ENCODE results near the gene MBD6. TPM values are rescaled to one million over a fixed set of nuclear protein-coding genes. Genes with fewer than 3 reads are reported as not detected.
"Not testable (repeated sequence)": the region's sequence is repeated elsewhere in the genome, so short reads cannot be mapped to it uniquely, and the experiment has no call there.

Gene MBD6
- total and polyA plus RNA-seq, 7 donors, result 11.6 to 52.9 (median 29.5) TPM

GRCh38 chr12:57515408-57515933 is 7.2 kb upstream of the MBD6 start:
- intact Hi-C loops (cut with DNase I), result no loop called here
- DNase-seq (no peak), ATAC-seq (no peak)
- Histone ChIP-seq H3K4me3 (no peak overlapping the region), H3K9me3 (no peaks in the 10 kb centered on the region), H3K27me3 (ENCODE audit: insufficient read depth in 3 of 3, low read length in 2 of 3) (no peaks in the 10 kb centered on the region), H3K36me3 (ENCODE audit: insufficient read depth in 1 of 2, low read depth in 1 of 2) (peaks cover 15 to 77% of the 10 kb centered on the region in 2 donors), H3K4me1 (peaks cover 25% of the 10 kb centered on the region), H3K27ac (peak overlapping the region; percentile 46)
- TF ChIP-seq CTCF (IDR thresholded peaks at IDR 0.05), result no peak
- WGBS, 3 donors, result 58 to 77% (median 68%) methylated on average over 3 of the region's 3 CpGs

- peaks cover 15 to 71% of the 10 kb centered on the region in 2 donors for H3K36me3 ChIP-seq (ENCODE audit: insufficient read depth in 1 of 2, low read depth in 1 of 2)
- peak overlapping the region; percentile 100 for H3K27ac ChIP-seq
- 76 to 86% (median 79%) methylated on average over 11 of the region's 11 CpGs for WGBS, 3 donors
- no peaks in the 10 kb centered on the region for H3K27me3 ChIP-seq (ENCODE audit: insufficient read depth in 3 of 3, low read length in 2 of 3)
- H3K4me1 ChIP-seq, result peaks cover 28% of the 10 kb centered on the region
- ATAC-seq (no peak), DNase-seq (no peak)
- no peak for TF ChIP-seq CTCF (IDR thresholded peaks at IDR 0.05)
- no peak overlapping the region for H3K4me3 ChIP-seq
- H3K9me3 ChIP-seq, result no peaks in the 10 kb centered on the region
- intact Hi-C loops (cut with DNase I), result no loop called here
Measured at GRCh38 chr12:57515934-57516541, 6.6 kb upstream of the MBD6 start.

- Histone ChIP-seq H3K9me3 (no peaks in the 10 kb centered on the region), H3K27ac (peak overlapping the region; percentile 100), H3K4me3 (no peak overlapping the region), H3K27me3 (ENCODE audit: insufficient read depth in 3 of 3, low read length in 2 of 3) (no peaks in the 10 kb centered on the region), H3K4me1 (peaks cover 35% of the 10 kb centered on the region), H3K36me3 (ENCODE audit: insufficient read depth in 1 of 2, low read depth in 1 of 2) (peaks cover 15 to 64% of the 10 kb centered on the region in 2 donors)
- DNase-seq (no peak), ATAC-seq (no peak)
- 81 to 85% (median 82%) methylated on average over 11 of the region's 11 CpGs for WGBS, 3 donors
- no peak for TF ChIP-seq CTCF (IDR thresholded peaks at IDR 0.05)
- intact Hi-C loops (cut with DNase I), result no loop called here
Measured at GRCh38 chr12:57516617-57517153, 5.9 kb upstream of the MBD6 start.

- Histone ChIP-seq H3K4me3 (peak overlapping the region; percentile 96), H3K27me3 (ENCODE audit: insufficient read depth in 3 of 3, low read length in 2 of 3) (no peaks in the 10 kb centered on the region), H3K27ac (peak overlapping the region; percentile 100), H3K36me3 (ENCODE audit: insufficient read depth in 1 of 2, low read depth in 1 of 2) (peaks cover 15 to 59% of the 10 kb centered on the region in 2 donors), H3K4me1 (peaks cover 35% of the 10 kb centered on the region), H3K9me3 (no peaks in the 10 kb centered on the region)
- intact Hi-C loops (cut with DNase I), result no loop called here
- TF ChIP-seq CTCF (IDR thresholded peaks at IDR 0.05), result no peak
- 19 to 29% (median 24%) methylated on average over 1 of the region's 1 CpG for WGBS, 3 donors
- ATAC-seq, result no peak
- DNase-seq, result no peak
Measured at GRCh38 chr12:57517187-57517586, 5.4 kb upstream of the MBD6 start.

- peak overlapping the region; percentile 96 for H3K4me3 ChIP-seq
- DNase-seq; intact Hi-C loops (cut with DNase I); ATAC-seq; H3K27me3 ChIP-seq (ENCODE audit: insufficient read depth in 3 of 3, low read length in 2 of 3); H3K9me3 ChIP-seq: not testable (repeated sequence)
- peaks cover 35% of the 10 kb centered on the region for H3K4me1 ChIP-seq
- peak overlapping the region; percentile 100 for H3K27ac ChIP-seq
- WGBS, 3 donors, result 55 to 79% (median 60%) methylated on average over 10 of the region's 10 CpGs
- peaks cover 12 to 54% of the 10 kb centered on the region in 2 donors for H3K36me3 ChIP-seq (ENCODE audit: insufficient read depth in 1 of 2, low read depth in 1 of 2)
Measured at GRCh38 chr12:57517718-57518117, 4.9 kb upstream of the MBD6 start.
